DND-41 (cell line): ENCODE data around the gene HSD17B1.

ENCODE experiments used
- CTCF ChIP-seq: IDR thresholded peaks from 2 replicates; pipeline ENCODE4 v1.5.1; 2012; ENCODE audit warnings: borderline replicate concordance, low read length, moderate library complexity, mild to moderate bottlenecking; ENCODE audit not compliant: poor library complexity, severe bottlenecking; ENCODE audit errors: extremely low read depth
- EZH2 ChIP-seq: IDR thresholded peaks from 3 replicates; pipeline ENCODE4 v1.6.1; 2012; ENCODE audit warnings: borderline replicate concordance, low read depth, mild to moderate bottlenecking, moderate library complexity, low read length, inconsistent platforms; ENCODE audit not compliant: severe bottlenecking

- TF ChIP-seq CTCF (no peak), EZH2 (no peak)
These were observed 31.7 kb upstream of the HSD17B1 start for GRCh38 chr17:42521036-42521435.
